SK-N-SH treated with all-trans-retinoic acid at 6 μM for 48 hours (cell line): Measurements from ENCODE around the gene NARS2.

Experiments
- GLIS3 ChIP-seq: fragments of 250-450 bp; sonication (Bioruptor Pico); IDR thresholded peaks from 2 replicates; pipeline ENCODE4 v1.5.0; 2020; ENCODE audit warnings: mild to moderate bottlenecking, moderate library complexity
- RARB ChIP-seq: fragments of 250-450 bp; sonication (Bioruptor Pico); IDR thresholded peaks from 2 replicates; pipeline ENCODE4 v1.8.0; 2021; ENCODE audit warnings: mild to moderate bottlenecking, moderate library complexity
- SNAI2 ChIP-seq: fragments of 250-450 bp; sonication (Bioruptor Pico); IDR thresholded peaks from 2 replicates; pipeline ENCODE4 v1.5.0; 2020; ENCODE audit warnings: mild to moderate bottlenecking, moderate library complexity

DNA sequence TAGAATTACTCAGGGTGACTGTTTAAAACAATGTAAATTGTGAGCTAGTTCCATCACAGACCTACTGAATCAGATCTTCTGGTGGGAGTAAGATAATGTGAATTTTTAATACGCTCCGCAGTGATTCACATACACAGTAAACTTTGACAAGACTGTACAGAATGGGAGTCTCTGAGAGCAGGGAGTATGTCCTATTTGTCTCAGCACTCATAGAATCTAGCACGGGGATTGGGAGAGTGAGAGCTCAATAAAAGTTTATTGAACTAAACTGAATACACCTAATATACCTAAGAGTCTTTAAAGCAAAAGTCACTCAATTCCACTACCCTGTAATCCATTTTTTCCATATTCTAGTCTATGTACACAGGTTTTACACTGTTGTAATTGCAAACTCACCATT is 145.9 kb downstream of the NARS2 start:
- TF ChIP-seq RARB (CRISPR knock-in tag) (no peak), SNAI2 (CRISPR knock-in tag) (no peak), GLIS3 (CRISPR knock-in tag) (no peak)
